ENCODE measurements around the gene SDK2. TPM values are rescaled to one million over a fixed set of nuclear protein-coding genes. Genes with fewer than 3 reads are reported as not detected.

The SDK2 gene
- polyA plus RNA-seq, 1 of the 3 experiments (the other 2 are of a cell fraction): 0.02 TPM

DNA sequence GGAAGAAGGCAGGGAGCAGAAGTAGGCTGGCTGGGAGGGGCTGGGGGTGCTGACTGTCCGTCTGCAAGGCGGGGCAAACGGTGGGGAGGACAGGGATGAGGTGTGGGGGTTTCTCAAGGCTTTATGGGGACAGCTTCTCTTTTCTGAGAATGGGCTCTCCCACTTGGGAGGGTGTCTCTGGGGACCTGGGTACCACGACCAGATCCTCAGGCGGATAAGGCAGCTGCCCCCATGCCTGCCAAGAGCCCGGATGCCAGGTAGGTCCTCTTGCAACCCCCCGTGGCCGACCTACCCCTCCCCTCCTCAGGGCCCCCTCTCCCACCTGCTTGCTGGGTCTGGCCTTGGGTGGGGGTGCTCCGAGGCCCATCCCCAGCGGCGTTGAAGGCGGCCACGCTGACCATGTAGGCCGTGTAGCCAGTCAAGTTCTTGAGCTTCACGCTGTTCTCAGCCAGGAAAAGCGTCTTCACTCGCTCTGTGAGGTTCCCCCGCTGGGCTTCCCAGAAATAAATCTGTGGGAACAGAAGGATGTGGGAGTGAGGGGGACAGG, 276.1 kb downstream of the SDK2 start:
- Histone ChIP-seq H2AFZ (ENCODE audit: low read depth) (no peak overlapping the region), H3K27me3 (ENCODE audit: insufficient read depth) (0 out of 2 replicates have a peak, but pooled peaks cover 12% of the 10 kb centered on the region), H3K36me3 (replicated peaks in 1 of 2; ENCODE audit: control insufficient read depth in 1 of 2, insufficient read depth in 2 of 2, low read length in 1 of 2) (no peaks in the 10 kb centered on the region), H3K27ac (ENCODE audit: low read depth in 2 of 2, low read length in 1 of 2) (no peak overlapping the region), H3K4me3 (ENCODE audit: low read depth in 2 of 2, low read length in 1 of 2) (no peak overlapping the region), H3K9ac (no peak overlapping the region), H3K9me3 (no peaks in the 10 kb centered on the region), H3K4me1 (ENCODE audit: control insufficient read depth in 1 of 2, insufficient read depth in 2 of 2, low read depth in 1 of 2, low read length in 1 of 2) (peaks cover 6 to 8% of the 10 kb centered on the region in 2 experiments; a peak in 2 of 4 replicates), H3F3A (replicated peaks; ENCODE audit: insufficient read depth) (no peaks in the 10 kb centered on the region), H3K4me2 (no peak overlapping the region), H3K79me2 (ENCODE audit: insufficient read depth) (no peaks in the 10 kb centered on the region), H3K9me2 (no peaks in the 10 kb centered on the region), H4K20me1 (ENCODE audit: insufficient read depth) (no peaks in the 10 kb centered on the region)
- ChIA-PET CTCF (interaction anchor here (0.6 to 20.6 kb wide), 9 partner anchors 20 to 642 kb away, joined by 3 to 691 read pairs (median 30); partner anchors contain the start of genes CDC42EP4, COG1 and CPSF4L), POLR2A (interaction anchor here (0.6 to 3.5 kb wide), 2 partner anchors 58 to 106 kb away, joined by 3 to 30 read pairs; partner anchors contain the start of gene CDC42EP4)
- no peak for TF ChIP-seq RXRA (IDR thresholded peaks at IDR 0.05; ENCODE audit: borderline replicate concordance, low read depth)
- no peak for TF ChIP-seq MEF2A (IDR thresholded peaks at IDR 0.05; ENCODE audit: borderline replicate concordance, low read depth)
- TF ChIP-seq CHD2 (IDR thresholded peaks at IDR 0.05; ENCODE audit: low read length, partially characterized antibody): no peak
- DNase-seq: no peak
- WGBS (ENCODE audit: low lambda C conversion rate): 89% methylated on average over 13 of the region's 18 CpGs

DNA sequence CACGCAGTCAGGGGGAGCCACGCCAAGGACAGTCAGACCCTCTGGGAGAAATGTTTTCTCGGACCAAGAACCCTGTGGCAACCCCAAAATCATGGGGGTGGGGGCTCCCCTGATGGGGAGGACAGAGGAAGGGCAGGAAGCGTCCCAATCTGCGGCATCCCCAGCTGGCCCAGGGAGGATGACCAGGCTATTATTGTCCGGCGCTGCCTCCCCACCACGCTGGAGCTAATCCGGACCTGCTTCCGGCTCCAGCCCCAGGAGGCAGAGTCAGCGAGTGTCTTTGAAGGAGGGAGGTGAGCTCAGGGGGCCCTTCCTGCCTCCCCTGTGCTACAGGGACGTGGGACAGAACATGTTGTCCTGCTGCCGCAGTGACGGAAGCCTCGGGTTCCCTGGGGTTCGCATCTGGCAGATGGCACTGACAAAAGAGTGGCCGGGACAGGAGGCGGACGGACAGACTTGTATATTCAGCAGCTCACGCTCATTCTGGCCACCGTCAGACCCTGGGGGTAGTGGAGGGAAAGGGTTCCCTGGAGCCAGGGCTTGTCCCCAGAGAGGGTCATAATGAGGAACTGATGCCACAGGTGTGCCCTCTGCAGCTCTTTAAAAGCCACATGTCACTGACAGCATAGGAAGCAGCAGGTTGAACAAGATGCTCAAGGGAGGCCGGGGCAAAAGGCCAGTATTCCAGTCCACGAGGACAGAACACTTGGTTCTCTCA, 278.2 kb downstream of the SDK2 start:
- POLR2A ChIA-PET: interaction anchor here (1.1 kb wide), 1 partner anchor 55 kb away, joined by 3 read pairs; no protein-coding TSS in a partner anchor
- H3K9ac ChIP-seq: no peak overlapping the region
- H3K36me3 ChIP-seq (replicated peaks in 1 of 2; ENCODE audit: control insufficient read depth in 1 of 2, insufficient read depth in 2 of 2, low read length in 1 of 2): no peaks in the 10 kb centered on the region
- H2AFZ ChIP-seq (ENCODE audit: low read depth): no peak overlapping the region
- H3F3A ChIP-seq (replicated peaks; ENCODE audit: insufficient read depth): no peaks in the 10 kb centered on the region
- H3K9me2 ChIP-seq: no peaks in the 10 kb centered on the region
- CTCF ChIA-PET: interaction anchor here (1.4 to 20.6 kb wide), 9 partner anchors 9 to 641 kb away, joined by 3 to 691 read pairs (median 8); partner anchors contain the start of genes CDC42EP4 and CPSF4L
- H3K4me2 ChIP-seq: no peak overlapping the region
- 87% methylated on average over 22 of the region's 23 CpGs for WGBS (ENCODE audit: low lambda C conversion rate)
- no peak for TF ChIP-seq CTCF (IDR thresholded peaks at IDR 0.05)
- no peak for TF ChIP-seq SMC3 (IDR thresholded peaks at IDR 0.05; ENCODE audit: low read depth, low read length)
- no peak for TF ChIP-seq YY1 (IDR thresholded peaks at IDR 0.05; ENCODE audit: low read depth)
- H4K20me1 ChIP-seq (ENCODE audit: insufficient read depth): no peaks in the 10 kb centered on the region
- no peaks in the 10 kb centered on the region for H3K79me2 ChIP-seq (ENCODE audit: insufficient read depth)
- no peak overlapping the region for H3K27ac ChIP-seq (ENCODE audit: low read depth in 2 of 2, low read length in 1 of 2)
- no peak for DNase-seq
- H3K9me3 ChIP-seq: no peaks in the 10 kb centered on the region
- peaks cover 2 to 15% of the 10 kb centered on the region in 2 experiments; a peak in 2 of 4 replicates for H3K4me1 ChIP-seq (ENCODE audit: control insufficient read depth in 1 of 2, insufficient read depth in 2 of 2, low read depth in 1 of 2, low read length in 1 of 2)
- no peak overlapping the region for H3K4me3 ChIP-seq (ENCODE audit: low read depth in 2 of 2, low read length in 1 of 2)
- H3K27me3 ChIP-seq (ENCODE audit: insufficient read depth): 0 out of 2 replicates have a peak, but pooled peaks cover 7% of the 10 kb centered on the region
